Chondrocyte (in vitro differentiated cells): ENCODE data around the gene CENPK. TPM values are rescaled to one million over a fixed set of nuclear protein-coding genes. Genes with fewer than 3 reads are reported as not detected.

Experiments
- DNase-seq: peaks from one replicate; pipeline ENCODE4 v3.0.0; 2021; ENCODE audit warnings: mixed read lengths, low spot score
- H3K27ac Mint-ChIP-seq: one replicate; pipeline ENCODE4 v1.8.0; 2021; ENCODE audit warnings: mild to moderate bottlenecking, moderate library complexity, mixed read lengths; ENCODE audit not compliant: unreplicated experiment
- H3K27me3 Mint-ChIP-seq: 2 replicates; pipeline ENCODE4 v1.8.0; 2021; ENCODE audit warnings: low read depth, mixed read lengths
- H3K36me3 Mint-ChIP-seq: 2 replicates; pipeline ENCODE4 v1.8.0; 2021; ENCODE audit warnings: low read depth, mixed read lengths
- H3K4me1 Mint-ChIP-seq: 2 replicates; pipeline ENCODE4 v1.8.0; 2021; ENCODE audit warnings: low read depth, mild to moderate bottlenecking, mixed read lengths
- H3K4me3 Mint-ChIP-seq: one replicate; pipeline ENCODE4 v1.8.0; 2021; ENCODE audit warnings: mild to moderate bottlenecking, moderate library complexity, mixed read lengths; ENCODE audit not compliant: unreplicated experiment
- H3K9me3 Mint-ChIP-seq: 2 replicates; pipeline ENCODE4 v1.8.0; 2021; ENCODE audit warnings: low read depth, mixed read lengths
- CTCF ChIP-seq: fragments of 200-600 bp; sonication (generic); IDR thresholded peaks from 2 replicates; pipeline ENCODE4 v1.5.0; 2021; ENCODE audit warnings: antibody characterized with exemption, mild to moderate bottlenecking, moderate library complexity
- total RNA-seq: library from RNA; stranded (reverse); gene quantifications from 3 replicates; pipeline ENCODE4 v1.2.1, GENCODE V29; 2021

CENPK gene
- total RNA-seq, 1 donor from 2014 or later, result 7.2 TPM

GRCh38 chr5:65481171-65481581, 81.8 kb downstream of the CENPK start:
- H3K4me1 Mint-ChIP-seq, result peaks cover 13% of the 10 kb centered on the region
- no peaks in the 10 kb centered on the region for H3K27me3 Mint-ChIP-seq
- H3K4me3 Mint-ChIP-seq, result no peak overlapping the region
- no peak overlapping the region for H3K27ac Mint-ChIP-seq
- no peaks in the 10 kb centered on the region for H3K36me3 Mint-ChIP-seq
- H3K9me3 Mint-ChIP-seq, result no peaks in the 10 kb centered on the region
- TF ChIP-seq CTCF, result no peak
- no peak for DNase-seq

GRCh38 chr5:65480306-65480865, 82.6 kb downstream of the CENPK start:
- peaks cover 19% of the 10 kb centered on the region for H3K4me1 Mint-ChIP-seq
- no peak for DNase-seq

GRCh38 chr5:65479527-65479926, 83.4 kb downstream of the CENPK start:
- TF ChIP-seq CTCF, result no peak
- DNase-seq, result no peak
- Mint-ChIP-seq H3K9me3 (no peaks in the 10 kb centered on the region), H3K27me3 (no peaks in the 10 kb centered on the region), H3K36me3 (no peaks in the 10 kb centered on the region), H3K4me3 (no peak overlapping the region), H3K27ac (no peak overlapping the region), H3K4me1 (peaks cover 26% of the 10 kb centered on the region)

More at GRCh38 chr5:65480306-65480865, 82.6 kb downstream of the CENPK start:
- TF ChIP-seq CTCF, result peak; percentile 12
- no peaks in the 10 kb centered on the region for H3K27me3 Mint-ChIP-seq
- no peaks in the 10 kb centered on the region for H3K9me3 Mint-ChIP-seq
- no peaks in the 10 kb centered on the region for H3K36me3 Mint-ChIP-seq
- no peak overlapping the region for H3K27ac Mint-ChIP-seq
- H3K4me3 Mint-ChIP-seq, result no peak overlapping the region

- no peak for TF ChIP-seq CTCF
- Mint-ChIP-seq H3K4me3 (no peak overlapping the region), H3K36me3 (no peaks in the 10 kb centered on the region), H3K27ac (no peak overlapping the region), H3K27me3 (no peaks in the 10 kb centered on the region), H3K4me1 (peaks cover 30% of the 10 kb centered on the region), H3K9me3 (no peaks in the 10 kb centered on the region)
- no peak for DNase-seq
These were observed 84.6 kb downstream of the CENPK start for GRCh38 chr5:65478336-65478735.

GRCh38 chr5:65475895-65476294, 87.1 kb downstream of the CENPK start:
- TF ChIP-seq CTCF, result no peak
- H3K27me3 Mint-ChIP-seq, result no peaks in the 10 kb centered on the region
- H3K4me1 Mint-ChIP-seq, result peaks cover 28% of the 10 kb centered on the region
- no peak overlapping the region for H3K4me3 Mint-ChIP-seq
- peaks cover 1% of the 10 kb centered on the region for H3K36me3 Mint-ChIP-seq
- H3K9me3 Mint-ChIP-seq, result no peaks in the 10 kb centered on the region
- no peak for DNase-seq
- H3K27ac Mint-ChIP-seq, result peak overlapping the region; percentile 13
